Measurements from ENCODE around the gene DAAM1.

Gene DAAM1

DNA sequence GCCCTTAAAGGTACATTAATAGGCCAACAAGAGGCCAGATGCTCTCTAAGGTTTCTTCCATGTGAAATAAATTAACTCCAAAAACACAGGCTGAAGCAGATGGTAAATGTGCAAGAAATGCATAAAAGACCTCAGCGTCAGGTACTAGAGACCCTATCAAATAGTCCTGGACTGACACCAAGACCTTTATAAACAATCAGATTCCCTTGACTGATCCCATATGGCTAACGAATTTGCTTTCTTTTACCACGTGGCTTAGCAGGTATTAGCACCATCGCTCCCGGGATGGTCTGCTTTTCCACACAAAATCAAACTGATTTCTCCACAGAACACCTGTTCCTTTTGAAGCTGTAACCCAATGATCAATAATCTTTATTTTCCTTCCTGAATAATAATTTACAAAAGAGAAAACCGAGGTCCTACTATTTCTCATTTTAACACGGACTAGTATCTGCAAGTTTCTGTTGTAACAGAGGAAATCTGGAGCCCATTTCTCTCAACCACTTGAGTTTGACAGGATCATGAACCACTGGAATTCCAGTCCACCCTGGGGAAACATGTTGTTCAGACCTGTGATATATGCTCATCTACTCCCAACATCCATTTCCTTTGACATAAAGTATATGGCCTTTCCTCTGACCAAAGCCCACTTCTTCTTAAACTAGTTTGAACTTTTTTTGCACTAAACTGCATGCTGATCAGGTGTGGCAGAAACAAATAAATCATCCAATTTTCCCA is 48.2 kb upstream of the DAAM1 start:
- TF ChIP-seq ZFP3 (CRISPR knock-in tag; IDR thresholded peaks at IDR 0.05) (no peak), ZC3H10 (CRISPR knock-in tag; IDR thresholded peaks at IDR 0.05) (no peak), TSHZ2 (CRISPR knock-in tag; IDR thresholded peaks at IDR 0.05) (no peak)
- no peak for ATAC-seq

DNA sequence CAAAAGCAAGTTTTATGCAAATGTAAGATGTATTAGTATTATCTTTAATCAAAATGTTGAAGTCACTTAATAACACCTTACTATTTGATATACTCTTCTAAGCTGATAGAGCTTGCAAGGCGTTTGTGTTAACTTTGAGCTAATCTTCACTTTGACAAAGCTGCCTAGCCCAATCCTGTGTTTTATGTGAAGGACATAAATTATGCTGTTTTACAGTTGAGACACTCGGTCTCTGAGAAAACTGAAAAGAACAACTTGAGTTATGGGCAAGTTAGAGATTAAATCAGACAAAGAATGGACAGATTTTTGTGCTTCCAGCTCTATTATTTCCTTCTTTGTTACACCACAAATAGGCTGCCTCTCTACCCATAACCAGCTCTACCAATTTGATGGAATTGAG is 42.0 kb upstream of the DAAM1 start:
- TF ChIP-seq CREB5 (CRISPR knock-in tag; IDR thresholded peaks at IDR 0.05; ENCODE audit: low read depth) (no peak), SNAI2 (CRISPR knock-in tag; IDR thresholded peaks at IDR 0.05) (no peak), PATZ1 (CRISPR knock-in tag; IDR thresholded peaks at IDR 0.05; ENCODE audit: borderline replicate concordance) (no peak), ZFP30 (CRISPR knock-in tag; IDR thresholded peaks at IDR 0.05) (no peak), BACH2 (CRISPR knock-in tag; IDR thresholded peaks at IDR 0.05; ENCODE audit: borderline replicate concordance) (no peak), ARNTL (CRISPR knock-in tag; IDR thresholded peaks at IDR 0.05; ENCODE audit: borderline replicate concordance, low read depth) (no peak), ZNF565 (CRISPR knock-in tag; conservative IDR thresholded peaks at IDR 0.05; ENCODE audit: low read depth) (no peak), ZNF70 (CRISPR knock-in tag; IDR thresholded peaks at IDR 0.05) (no peak), TSHZ2 (CRISPR knock-in tag; IDR thresholded peaks at IDR 0.05) (no peak), PPARA (CRISPR knock-in tag; IDR thresholded peaks at IDR 0.05; ENCODE audit: borderline replicate concordance) (no peak), GLIS3 (CRISPR knock-in tag; IDR thresholded peaks at IDR 0.05) (no peak)
- TF ChIP-seq, protein P1, sequence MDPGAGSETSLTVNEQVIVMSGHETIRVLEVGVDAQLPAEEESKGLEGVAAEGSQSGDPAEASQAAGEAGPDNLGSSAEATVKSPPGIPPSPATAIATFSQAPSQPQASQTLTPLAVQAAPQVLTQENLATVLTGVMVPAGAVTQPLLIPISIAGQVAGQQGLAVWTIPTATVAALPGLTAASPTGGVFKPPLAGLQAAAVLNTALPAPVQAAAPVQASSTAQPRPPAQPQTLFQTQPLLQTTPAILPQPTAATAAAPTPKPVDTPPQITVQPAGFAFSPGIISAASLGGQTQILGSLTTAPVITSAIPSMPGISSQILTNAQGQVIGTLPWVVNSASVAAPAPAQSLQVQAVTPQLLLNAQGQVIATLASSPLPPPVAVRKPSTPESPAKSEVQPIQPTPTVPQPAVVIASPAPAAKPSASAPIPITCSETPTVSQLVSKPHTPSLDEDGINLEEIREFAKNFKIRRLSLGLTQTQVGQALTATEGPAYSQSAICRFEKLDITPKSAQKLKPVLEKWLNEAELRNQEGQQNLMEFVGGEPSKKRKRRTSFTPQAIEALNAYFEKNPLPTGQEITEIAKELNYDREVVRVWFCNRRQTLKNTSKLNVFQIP (CRISPR knock-in tag; IDR thresholded peaks at IDR 0.05; ENCODE audit: borderline replicate concordance, low read depth): no peak
- no peak for ATAC-seq

DNA sequence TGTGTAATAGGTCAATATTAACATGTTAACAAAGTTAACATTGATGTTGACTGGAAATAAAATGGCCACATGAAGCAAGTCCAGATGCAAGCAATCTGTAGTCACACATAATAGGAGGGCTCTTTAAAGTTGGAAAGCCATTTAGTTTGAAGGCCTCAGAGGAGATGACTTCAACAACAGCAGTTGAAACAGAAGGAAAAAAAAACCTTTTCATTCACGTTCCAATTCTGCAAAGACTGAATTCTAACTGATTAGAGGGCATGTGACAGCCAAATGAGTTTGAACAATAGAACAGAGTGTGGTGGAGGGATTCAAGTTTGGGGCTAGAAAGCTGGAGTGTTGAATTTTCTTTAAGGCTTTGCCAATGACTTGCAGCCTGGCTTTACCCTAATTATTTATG is 41.5 kb upstream of the DAAM1 start:
- ATAC-seq: no peak
- no peak for TF ChIP-seq ARNTL (CRISPR knock-in tag; IDR thresholded peaks at IDR 0.05; ENCODE audit: borderline replicate concordance, low read depth)
- TF ChIP-seq ZNF565 (CRISPR knock-in tag; conservative IDR thresholded peaks at IDR 0.05; ENCODE audit: low read depth): no peak
- no peak for TF ChIP-seq PATZ1 (CRISPR knock-in tag; IDR thresholded peaks at IDR 0.05; ENCODE audit: borderline replicate concordance)
- TF ChIP-seq BACH2 (CRISPR knock-in tag; IDR thresholded peaks at IDR 0.05; ENCODE audit: borderline replicate concordance): no peak
- no peak for TF ChIP-seq CSDC2 (CRISPR knock-in tag; IDR thresholded peaks at IDR 0.05)
- no peak for TF ChIP-seq PPARA (CRISPR knock-in tag; IDR thresholded peaks at IDR 0.05; ENCODE audit: borderline replicate concordance)
- TF ChIP-seq SNAI2 (CRISPR knock-in tag; IDR thresholded peaks at IDR 0.05): no peak
- no peak for TF ChIP-seq CREB5 (CRISPR knock-in tag; IDR thresholded peaks at IDR 0.05; ENCODE audit: low read depth)
- TF ChIP-seq ZC3H10 (CRISPR knock-in tag; IDR thresholded peaks at IDR 0.05): no peak
- TF ChIP-seq ESRRG (CRISPR knock-in tag; IDR thresholded peaks at IDR 0.05): no peak
- no peak for TF ChIP-seq ZFP30 (CRISPR knock-in tag; IDR thresholded peaks at IDR 0.05)
- no peak for TF ChIP-seq GLIS3 (CRISPR knock-in tag; IDR thresholded peaks at IDR 0.05)
- TF ChIP-seq OSR1 (CRISPR knock-in tag; IDR thresholded peaks at IDR 0.05): no peak
- no peak for TF ChIP-seq TOX (CRISPR knock-in tag; IDR thresholded peaks at IDR 0.05; ENCODE audit: borderline replicate concordance)
- TF ChIP-seq, protein P1 (CRISPR knock-in tag; IDR thresholded peaks at IDR 0.05; ENCODE audit: borderline replicate concordance, low read depth): no peak

All from SK-N-SH treated with all-trans-retinoic acid at 6 μM for 48 hours (cell line).